Thymus (tissue), 11 donors: ENCODE results near the gene EPS8. TPM values are rescaled to one million over a fixed set of nuclear protein-coding genes. Genes with fewer than 3 reads are reported as not detected.

Experiments
- DNase-seq, 9 donors: peaks; one replicate each; pipeline ENCODE4 v3.0.0-alpha.2; 2013; ENCODE audit warnings: low spot score in 9 of 9, low read depth in 6 of 9, missing footprints in 1 of 9
- H3K27ac ChIP-seq, 2 donors: one replicate each; pipeline ENCODE4 v1.5.1; 2013; ENCODE audit warnings: control low read depth in 1 of 2, low read depth in 1 of 2, low read length in 1 of 2, mild to moderate bottlenecking in 1 of 2, moderate library complexity in 1 of 2
- H3K27me3 ChIP-seq, 2 donors: one replicate each; pipeline ENCODE4 v1.5.1; 2013; ENCODE audit warnings: low read length in 1 of 2; ENCODE audit not compliant: control insufficient read depth in 2 of 2, insufficient read depth in 1 of 2
- H3K36me3 ChIP-seq, 2 donors: one replicate each; pipeline ENCODE4 v1.5.1; 2013; ENCODE audit warnings: low read length in 1 of 2, mild to moderate bottlenecking in 1 of 2, moderate library complexity in 1 of 2; ENCODE audit not compliant: control insufficient read depth in 2 of 2, insufficient read depth in 2 of 2
- H3K4me1 ChIP-seq, 2 donors: one replicate each; pipeline ENCODE4 v1.5.1; 2013; ENCODE audit warnings: low read length in 2 of 2; ENCODE audit not compliant: control insufficient read depth in 2 of 2, insufficient read depth in 2 of 2
- H3K4me3 ChIP-seq, 2 donors: one replicate each; pipeline ENCODE4 v1.5.1; 2013; ENCODE audit warnings: low read length in 2 of 2, control low read depth in 1 of 2, mild to moderate bottlenecking in 1 of 2
- H3K9me3 ChIP-seq, 2 donors: one replicate each; pipeline ENCODE4 v1.5.1; 2013; ENCODE audit warnings: low read length in 1 of 2, mild to moderate bottlenecking in 1 of 2; ENCODE audit not compliant: control insufficient read depth in 2 of 2, insufficient read depth in 1 of 2
- WGBS: extraction: QIAGEN DNeasy Blood & Tissue Kit; methylation state at CpG from one replicate; pipeline ENCODE4 v1.1.7; 2013; 5-methylcytosine and 5-hydroxymethylcytosine counted together
- polyA plus RNA-seq: library from polyadenylated mRNA; stranded (reverse); fragments of 200-250 nt; gene quantifications from one replicate; pipeline ENCODE4 v1.2.3, GENCODE V29; 2013
- total RNA-seq: library from RNA; stranded (reverse); fragments of 120-200 nt; gene quantifications from one replicate; pipeline ENCODE4 v1.2.4, GENCODE V29; 2013
- donor health status: healthy.

The EPS8 gene
- total and polyA plus RNA-seq, 2 donors, result 3.7 to 9.2 TPM

DNA sequence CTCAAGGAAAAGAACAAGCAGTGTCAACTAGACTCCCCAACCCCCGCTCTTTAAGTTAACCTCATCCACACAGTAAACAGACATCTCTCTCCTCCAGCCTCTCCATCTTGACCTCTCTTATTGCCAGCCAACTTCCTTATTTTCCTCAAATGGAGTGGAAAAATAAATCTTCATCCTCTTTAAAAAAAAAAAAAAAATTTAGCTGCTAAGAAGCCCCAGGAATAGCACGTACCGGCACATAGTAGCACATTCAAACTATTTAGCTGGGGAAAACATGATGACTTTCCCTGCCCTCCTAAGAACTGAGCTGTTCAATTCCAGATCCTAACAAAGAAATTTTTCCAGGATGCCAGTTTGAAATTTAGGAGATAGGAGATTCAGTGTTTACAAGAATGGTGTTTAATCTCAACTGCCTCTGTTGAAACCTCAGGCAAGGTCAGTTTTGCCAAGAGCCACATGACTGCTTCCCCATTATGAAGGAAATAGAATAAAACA, 90.8 kb downstream of the EPS8 start:
- no peaks in the 10 kb centered on the region for H3K36me3 ChIP-seq
- no peaks in the 10 kb centered on the region for H3K9me3 ChIP-seq
- H3K4me3 ChIP-seq, result no peak overlapping the region
- no peak for DNase-seq
- no peaks in the 10 kb centered on the region for H3K27me3 ChIP-seq
- no peak overlapping the region for H3K27ac ChIP-seq
- no peaks in the 10 kb centered on the region for H3K4me1 ChIP-seq
- WGBS, result 98% methylated on average over 3 of the region's 3 CpGs

DNA sequence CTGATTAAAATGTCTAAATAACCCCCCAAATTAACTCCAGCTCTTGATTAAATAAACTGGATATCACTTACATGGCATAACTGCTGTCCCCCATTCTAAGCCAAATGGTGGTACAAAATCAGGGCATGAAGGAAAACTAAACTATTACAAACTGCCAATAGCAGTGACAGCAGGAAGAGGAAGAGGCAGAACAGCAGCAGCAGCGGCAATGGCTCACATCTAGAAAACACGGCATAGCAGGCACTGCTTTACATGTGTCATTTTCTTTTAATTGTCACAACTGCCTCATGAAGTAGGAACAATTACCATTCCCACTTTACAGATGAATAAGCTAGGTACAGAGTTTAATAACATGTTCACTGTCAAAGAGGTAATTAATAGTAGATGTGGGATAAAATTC, 92.0 kb downstream of the EPS8 start:
- Histone ChIP-seq H3K9me3 (no peaks in the 10 kb centered on the region), H3K27ac (no peak overlapping the region), H3K4me1 (no peaks in the 10 kb centered on the region), H3K27me3 (no peaks in the 10 kb centered on the region), H3K4me3 (no peak overlapping the region), H3K36me3 (no peaks in the 10 kb centered on the region)
- WGBS, result 82% methylated on average over 2 of the region's 2 CpGs
- no peak for DNase-seq

DNA sequence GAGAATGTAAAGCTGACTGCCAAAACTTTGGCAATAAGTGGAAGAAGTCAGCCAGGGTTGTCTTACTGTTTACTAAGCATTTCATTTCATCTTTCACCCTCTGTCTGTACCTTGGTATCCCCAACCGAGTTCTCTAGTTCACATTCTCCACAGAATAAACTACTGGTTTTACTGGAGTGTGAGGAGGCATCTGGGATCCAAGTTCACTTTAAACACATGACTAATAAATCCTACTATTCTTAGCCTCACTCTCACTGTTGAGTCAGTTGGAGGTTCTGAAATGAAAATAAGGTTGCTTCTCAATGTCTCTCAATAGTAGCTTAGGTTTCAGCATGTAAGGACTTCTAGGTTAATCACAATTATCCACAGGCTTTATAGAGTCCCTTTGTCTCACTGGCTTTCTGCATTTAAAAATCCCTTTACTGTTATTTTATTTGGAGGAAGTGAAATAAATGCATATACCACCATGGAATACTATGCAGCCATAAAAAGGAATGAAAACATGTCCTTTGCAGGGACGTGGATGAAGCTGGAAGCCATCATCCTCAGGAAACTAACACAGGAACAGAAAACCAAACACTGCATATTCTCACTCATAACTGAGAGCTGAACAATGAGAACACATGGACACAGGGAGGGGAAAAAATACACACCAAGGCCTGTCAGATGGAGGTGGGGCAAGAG, 95.8 kb downstream of the EPS8 start:
- no peak overlapping the region for H3K27ac ChIP-seq
- H3K4me3 ChIP-seq, result no peak overlapping the region
- H3K36me3 ChIP-seq, result no peaks in the 10 kb centered on the region
- H3K27me3 ChIP-seq, result no peaks in the 10 kb centered on the region
- WGBS, result 90% methylated on average over 2 of the region's 2 CpGs
- no peaks in the 10 kb centered on the region for H3K4me1 ChIP-seq
- H3K9me3 ChIP-seq, result no peaks in the 10 kb centered on the region
- DNase-seq, result no peak

DNA sequence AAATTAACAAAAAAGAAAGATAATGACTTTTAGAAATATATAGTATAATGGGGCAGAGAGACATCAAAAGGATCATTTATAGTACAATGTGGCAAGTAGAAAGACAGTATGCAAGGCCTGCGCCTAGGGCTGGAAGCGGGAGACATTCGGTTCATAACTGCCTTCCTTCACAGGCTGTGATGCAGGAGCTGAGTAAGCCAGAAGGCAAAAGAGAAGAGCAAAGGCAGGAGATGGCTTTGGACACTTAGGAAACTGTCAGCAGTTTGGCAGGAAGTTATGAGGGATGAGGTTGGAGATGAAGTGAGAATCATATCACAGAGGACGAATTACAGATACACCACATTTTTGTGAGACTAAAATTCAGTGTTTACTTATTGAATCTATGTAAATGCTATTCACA, 97.8 kb downstream of the EPS8 start:
- Histone ChIP-seq H3K4me3 (no peak overlapping the region), H3K27ac (no peak overlapping the region), H3K9me3 (no peaks in the 10 kb centered on the region), H3K36me3 (no peaks in the 10 kb centered on the region), H3K27me3 (no peaks in the 10 kb centered on the region), H3K4me1 (no peaks in the 10 kb centered on the region)
- WGBS, result 96% methylated on average over 4 of the region's 4 CpGs
- DNase-seq, result no peak

DNA sequence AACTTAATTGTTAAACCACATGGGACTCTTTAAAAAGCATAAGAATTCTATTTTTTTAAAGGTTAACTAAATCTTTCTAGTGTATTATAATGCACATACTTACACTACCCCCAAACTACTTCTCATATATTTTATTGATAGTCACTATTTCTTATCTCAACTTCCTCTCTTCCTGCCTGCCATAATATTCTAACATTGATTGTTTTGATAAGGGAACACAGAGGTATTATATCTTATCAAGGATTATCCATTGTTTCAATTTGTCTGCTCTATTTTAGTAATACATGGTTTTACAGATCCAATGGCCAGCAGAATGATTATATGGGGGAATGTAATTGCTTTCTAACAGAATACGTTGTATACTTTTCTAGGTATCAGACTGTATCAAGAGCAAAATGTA, 98.9 kb downstream of the EPS8 start:
- H3K4me3 ChIP-seq, result no peak overlapping the region
- H3K4me1 ChIP-seq, result no peaks in the 10 kb centered on the region
- no peaks in the 10 kb centered on the region for H3K9me3 ChIP-seq
- H3K36me3 ChIP-seq, result no peaks in the 10 kb centered on the region
- no peak for DNase-seq
- no peak overlapping the region for H3K27ac ChIP-seq
- WGBS, result 94% methylated on average over 1 of the region's 1 CpG
- H3K27me3 ChIP-seq, result no peaks in the 10 kb centered on the region

DNA sequence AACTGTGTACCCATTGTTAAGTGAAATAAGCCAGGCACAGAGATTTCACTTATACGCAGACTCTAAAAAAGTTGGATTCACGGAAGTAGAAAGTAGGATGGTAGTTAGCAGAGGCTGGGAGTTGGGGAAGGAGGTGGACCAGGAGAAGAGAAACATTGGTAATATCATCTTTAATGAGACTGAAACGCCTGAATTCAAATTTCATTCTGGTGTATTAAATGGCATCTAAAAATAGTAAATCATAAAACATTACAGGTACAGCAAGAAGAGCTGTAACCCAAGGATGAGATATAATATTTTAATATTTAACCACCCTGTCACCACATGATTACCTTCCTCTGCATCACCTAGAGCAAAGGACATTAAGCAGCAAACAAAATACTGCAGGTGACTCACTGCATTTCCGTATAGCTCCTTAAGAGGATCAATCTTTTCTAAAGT, 99.4 kb downstream of the EPS8 start:
- Histone ChIP-seq H3K27me3 (no peaks in the 10 kb centered on the region), H3K27ac (no peak overlapping the region), H3K36me3 (no peaks in the 10 kb centered on the region), H3K4me1 (no peaks in the 10 kb centered on the region), H3K9me3 (no peaks in the 10 kb centered on the region), H3K4me3 (no peak overlapping the region)
- 90% methylated on average over 4 of the region's 4 CpGs for WGBS
- DNase-seq, result no peak

DNA sequence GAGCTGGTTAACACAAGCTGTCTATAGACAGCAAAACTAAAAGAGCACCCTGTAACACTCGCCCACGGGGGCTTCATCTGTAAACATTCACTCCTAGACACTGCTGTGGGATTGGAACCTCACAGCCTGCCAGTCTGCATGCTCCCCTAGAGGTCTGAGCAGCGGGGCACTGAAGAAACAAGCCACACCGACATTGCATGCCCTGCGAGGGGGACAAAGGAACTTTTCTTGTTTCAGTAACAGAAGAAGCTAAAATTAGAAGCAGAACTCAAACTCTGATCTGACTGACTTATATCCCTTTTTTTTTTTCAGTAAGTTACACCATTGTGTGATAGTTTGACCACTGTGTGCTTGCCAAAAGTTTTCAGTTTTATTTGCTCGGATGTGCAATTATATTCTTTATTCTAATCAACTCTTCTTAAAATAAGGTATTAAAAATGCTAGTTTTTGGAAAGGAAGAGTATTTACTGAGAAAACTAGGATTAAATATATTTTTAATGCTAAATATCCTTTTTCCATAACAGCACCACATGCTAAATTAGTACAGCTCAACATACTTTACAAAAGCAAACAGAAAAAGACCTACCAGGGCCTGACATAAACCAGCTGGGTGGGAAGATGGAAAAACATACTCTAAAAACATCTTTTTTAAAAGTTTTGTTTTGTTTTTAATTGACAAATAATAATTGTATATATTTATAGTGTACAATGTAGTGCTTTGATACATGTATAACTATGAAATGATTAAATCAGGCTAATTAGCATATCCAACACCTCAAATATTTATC, 100.2 kb downstream of the EPS8 start:
- WGBS, result 66% methylated on average over 6 of the region's 6 CpGs

DNA sequence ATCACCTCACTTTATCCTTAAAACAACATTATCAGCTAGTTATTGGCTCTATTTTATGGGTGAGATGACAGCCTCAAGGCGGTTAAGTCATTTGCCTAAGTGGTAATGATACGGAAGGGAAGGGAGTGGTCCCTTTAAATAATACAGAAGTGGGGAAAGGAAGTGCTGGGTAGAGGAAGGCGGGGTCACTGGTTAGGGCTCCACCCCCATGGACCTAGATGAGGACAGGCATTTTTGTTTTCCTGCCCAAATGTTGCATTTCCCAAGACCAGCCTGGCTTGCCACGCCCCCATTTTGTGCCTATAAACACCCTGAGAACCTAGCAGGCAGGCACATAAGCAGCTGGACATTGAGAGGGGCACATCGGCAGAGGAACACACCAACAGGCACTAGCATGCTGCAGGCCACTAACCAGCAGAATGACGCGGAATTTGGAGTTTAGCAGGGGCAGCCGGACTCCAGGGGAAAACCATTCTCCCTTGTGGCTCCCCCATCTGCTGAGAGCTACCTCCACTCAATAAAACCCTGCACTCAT, 100.9 kb downstream of the EPS8 start:
- no peak overlapping the region for H3K4me3 ChIP-seq
- no peaks in the 10 kb centered on the region for H3K36me3 ChIP-seq
- H3K27ac ChIP-seq, result no peak overlapping the region
- H3K9me3 ChIP-seq, result no peaks in the 10 kb centered on the region
- WGBS, result 95% methylated on average over 8 of the region's 8 CpGs
- no peak for DNase-seq
- H3K4me1 ChIP-seq, result no peaks in the 10 kb centered on the region
- H3K27me3 ChIP-seq, result no peaks in the 10 kb centered on the region

More for the DNA sequence above, 100.2 kb downstream of the EPS8 start:
- no peak for DNase-seq
- no peaks in the 10 kb centered on the region for H3K9me3 ChIP-seq
- no peaks in the 10 kb centered on the region for H3K27me3 ChIP-seq
- no peaks in the 10 kb centered on the region for H3K36me3 ChIP-seq
- H3K4me3 ChIP-seq, result no peak overlapping the region
- H3K4me1 ChIP-seq, result no peaks in the 10 kb centered on the region
- no peak overlapping the region for H3K27ac ChIP-seq

- H3K27ac ChIP-seq, result no peak overlapping the region
- H3K4me3 ChIP-seq, result no peak overlapping the region
- DNase-seq, result no peak
- no peaks in the 10 kb centered on the region for H3K36me3 ChIP-seq
- no peaks in the 10 kb centered on the region for H3K4me1 ChIP-seq
- no peaks in the 10 kb centered on the region for H3K9me3 ChIP-seq
- H3K27me3 ChIP-seq, result no peaks in the 10 kb centered on the region
Observed at GRCh38 chr12:15687583-15687982, 101.6 kb downstream of the EPS8 start.
